Posterior cingulate gyrus (tissue), 11 donors: ENCODE measurements around the gene PTGER3.
"Not testable (repeated sequence)": the region's sequence is repeated elsewhere in the genome, so short reads cannot be mapped to it uniquely, and the experiment has no call there.

Experiments used
- DNase-seq, 10 donors: peaks; one replicate each; pipeline versions ENCODE4 v3.0.0 to v3.0.0-alpha.2; 2020 to 2021; ENCODE audit warnings: mixed read lengths in 3 of 10
- intact Hi-C: fragments of 100-400 bp; cut with DNase I; formaldehyde crosslinking; loops from one replicate; pipeline ENCODE4 v1.15.1; 2023

Gene PTGER3

GRCh38 chr1:71018791-71019190, 28.8 kb downstream of the PTGER3 start:
- no peak for DNase-seq
- intact Hi-C loops: no loop called here

- intact Hi-C loops: no loop called here
- DNase-seq: no peak
These were observed 31.9 kb downstream of the PTGER3 start for GRCh38 chr1:71015745-71016144.

- intact Hi-C loops: no loop called here
- no peak for DNase-seq
These were observed 33.4 kb downstream of the PTGER3 start for GRCh38 chr1:71014178-71014579.

- DNase-seq: no peak
- intact Hi-C loops: no loop called here
These were observed 44.7 kb downstream of the PTGER3 start for GRCh38 chr1:71002709-71003475.

GRCh38 chr1:71001624-71002023, 46.0 kb downstream of the PTGER3 start:
- no peak for DNase-seq
- intact Hi-C loops: no loop called here

- DNase-seq: no peak
- intact Hi-C loops: no loop called here
These were observed 49.8 kb downstream of the PTGER3 start for GRCh38 chr1:70997793-70998192.

- intact Hi-C loops: no loop called here
These were observed 52.8 kb downstream of the PTGER3 start for GRCh38 chr1:70994753-70995268.

GRCh38 chr1:70993798-70994197, 53.8 kb downstream of the PTGER3 start:
- intact Hi-C loops: no loop called here
- DNase-seq: no peak

More at GRCh38 chr1:70994753-70995268, 52.8 kb downstream of the PTGER3 start:
- no peak for DNase-seq

GRCh38 chr1:70992521-70992920, 55.1 kb downstream of the PTGER3 start:
- DNase-seq: no peak
- intact Hi-C loops: no loop called here

GRCh38 chr1:70990469-70991253, 57.0 kb downstream of the PTGER3 start:
- no peak for DNase-seq

GRCh38 chr1:70987497-70987896, 60.1 kb downstream of the PTGER3 start:
- no peak for DNase-seq
- intact Hi-C loops: no loop called here

More at GRCh38 chr1:70990469-70991253, 57.0 kb downstream of the PTGER3 start:
- intact Hi-C loops: no loop called here

GRCh38 chr1:70985776-70986225, 61.8 kb downstream of the PTGER3 start:
- DNase-seq, intact Hi-C loops: not testable (repeated sequence)

GRCh38 chr1:70985278-70985677, 62.3 kb downstream of the PTGER3 start:
- intact Hi-C loops, DNase-seq: not testable (repeated sequence)

GRCh38 chr1:70980361-70980760, 67.3 kb downstream of the PTGER3 start:
- intact Hi-C loops: no loop called here

GRCh38 chr1:70979881-70980280, 67.7 kb downstream of the PTGER3 start:
- DNase-seq: no peak
- intact Hi-C loops: no loop called here

More at GRCh38 chr1:70980361-70980760, 67.3 kb downstream of the PTGER3 start:
- no peak for DNase-seq

- intact Hi-C loops: no loop called here
- no peak for DNase-seq
These were observed 68.3 kb downstream of the PTGER3 start for GRCh38 chr1:70979313-70979712.

GRCh38 chr1:70978623-70979022, 69.0 kb downstream of the PTGER3 start:
- DNase-seq: no peak
- intact Hi-C loops: no loop called here

- no peak for DNase-seq
- intact Hi-C loops: no loop called here
These were observed 70.0 kb downstream of the PTGER3 start for GRCh38 chr1:70977575-70977974.

- no peak for DNase-seq
- intact Hi-C loops: no loop called here
These were observed 70.6 kb downstream of the PTGER3 start for GRCh38 chr1:70977041-70977440.

GRCh38 chr1:70973754-70974153, 73.9 kb downstream of the PTGER3 start:
- no peak for DNase-seq
- intact Hi-C loops: no loop called here

GRCh38 chr1:70970407-70970806, 77.2 kb downstream of the PTGER3 start:
- DNase-seq: no peak
- intact Hi-C loops: no loop called here
